K562 (cell line): ENCODE data around the gene MSS51. TPM values are rescaled to one million over a fixed set of nuclear protein-coding genes. Genes with fewer than 3 reads are reported as not detected.

Experiments
- ARNT ChIP-seq, 2 experiments: fragments of 450-650 bp; IDR thresholded peaks; 2 replicates each; pipeline ENCODE4 v1.6.1; 2016; ENCODE audit warnings: mild to moderate bottlenecking in 1 of 2
- ATF4 ChIP-seq: fragments of 450-650 bp; formaldehyde crosslinking; IDR thresholded peaks from 2 replicates; pipeline ENCODE4 v1.4.0; 2022; ENCODE audit warnings: mild to moderate bottlenecking, moderate library complexity
- BHLHE40 ChIP-seq: IDR thresholded peaks from 2 replicates; pipeline ENCODE4 v1.6.1; 2011; ENCODE audit warnings: low read length, improper control_type of control experiment
- CREB1 ChIP-seq, 2 experiments: sonication (generic) in 1 of 2; formaldehyde crosslinking in 1 of 2; IDR thresholded peaks; 2 replicates each; pipeline versions ENCODE4 v1.6.1 to v1.8.0; 2012 to 2022; ENCODE audit warnings: inconsistent platforms in 1 of 2, mild to moderate bottlenecking in 1 of 2, missing genetic modification reagents in 1 of 2, moderate library complexity in 1 of 2
- CTBP1 ChIP-seq: fragments of 450-650 bp; IDR thresholded peaks from 2 replicates; pipeline ENCODE4 v1.6.1; 2016; ENCODE audit warnings: borderline replicate concordance
- DPF2 ChIP-seq: fragments of 450-650 bp; IDR thresholded peaks from 2 replicates; pipeline ENCODE4 v1.6.1; 2016
- EP300 ChIP-seq: IDR thresholded peaks from 2 replicates; pipeline ENCODE4 v1.6.1; 2012; ENCODE audit warnings: low read length, improper control_type of control experiment
- MAFK ChIP-seq: IDR thresholded peaks from 2 replicates; pipeline ENCODE4 v1.6.1; 2011; ENCODE audit warnings: low read length, improper control_type of control experiment
- MYC ChIP-seq, 2 experiments: fragments of 250-450 bp in 1 of 2; sonication (Bioruptor Pico) in 1 of 2; IDR thresholded peaks; 2 replicates each; pipeline versions ENCODE4 v1.5.1 to v1.6.1; 2012 to 2021; ENCODE audit warnings: low read depth in 2 of 2, borderline replicate concordance in 1 of 2, improper control_type of control experiment in 1 of 2, low read length in 1 of 2, mild to moderate bottlenecking in 1 of 2, moderate library complexity in 1 of 2
- PML ChIP-seq: IDR thresholded peaks from 2 replicates; pipeline ENCODE4 v1.6.1; 2012; ENCODE audit warnings: low read length, inconsistent platforms
- PRPF4 ChIP-seq: fragments of 200-400 bp; formaldehyde crosslinking; IDR thresholded peaks from one replicate; pipeline ENCODE4 v1.6.1; 2017; ENCODE audit warnings: low read length, low read depth, mild to moderate bottlenecking; ENCODE audit not compliant: insufficient read depth, poor library complexity, severe bottlenecking
- RBM25 ChIP-seq: fragments of 200-400 bp; formaldehyde crosslinking; IDR thresholded peaks from 2 replicates; pipeline ENCODE4 v1.6.1; 2018; ENCODE audit warnings: low read length, low read depth, moderate library complexity; ENCODE audit not compliant: severe bottlenecking
- RERE ChIP-seq: sonication (generic); formaldehyde crosslinking; IDR thresholded peaks from 2 replicates; pipeline ENCODE4 v1.8.0; 2023; ENCODE audit warnings: missing genetic modification reagents, mild to moderate bottlenecking, borderline replicate concordance
- SMAD4 ChIP-seq: fragments of 250-450 bp; sonication (Bioruptor Pico); conservative IDR thresholded peaks from 2 replicates; pipeline ENCODE4 v1.8.0; 2021; ENCODE audit warnings: inconsistent platforms, mild to moderate bottlenecking, moderate library complexity
- YBX1 ChIP-seq: fragments of 450-650 bp; IDR thresholded peaks from 2 replicates; pipeline ENCODE4 v1.7.1; 2016; ENCODE audit warnings: mild to moderate bottlenecking
- ZBTB1 ChIP-seq: sonication (generic); formaldehyde crosslinking; IDR thresholded peaks from 2 replicates; pipeline ENCODE4 v1.8.1; 2023; ENCODE audit warnings: missing genetic modification reagents, low read depth, mild to moderate bottlenecking, borderline replicate concordance
- ZEB2 ChIP-seq: fragments of 450-650 bp; IDR thresholded peaks from 2 replicates; pipeline ENCODE4 v1.6.1; 2016
- ZKSCAN1 ChIP-seq: fragments of 150-350 bp; IDR thresholded peaks from 2 replicates; pipeline ENCODE4 v1.6.1; 2016; ENCODE audit warnings: low read depth, low read length
- ZNF197 ChIP-seq: fragments of 200-800 bp; sonication (Bioruptor generic); IDR thresholded peaks from 2 replicates; pipeline ENCODE4 v1.6.1; 2016; ENCODE audit warnings: low read depth, missing genetic modification characterization, missing compliant biosample characterization
- ZNF584 ChIP-seq: fragments of 200-800 bp; sonication (Bioruptor generic); IDR thresholded peaks from 2 replicates; pipeline ENCODE4 v1.6.1; 2016; ENCODE audit warnings: low read depth, mild to moderate bottlenecking, missing genetic modification characterization, missing compliant biosample characterization
- polyA plus RNA-seq, 8 experiments: library from polyadenylated mRNA; depleted of rRNA in 4 of 8; stranded (reverse) in 5 of 8; unstranded in 3 of 8; fragments of >200 nt; fragmentation: Nextera tagmentation in 2 of 8; fragmentation: Illumina TruSeq in 1 of 8; extraction: Ambion mirVana in 2 of 8; extraction: Trizol in 1 of 8; gene quantifications; 2 replicates each; pipeline versions ENCODE4 v1.2.1 to v1.2.3, GENCODE V29; 2011 to 2014; ENCODE audit warnings: inconsistent platforms in 1 of 8, missing spikeins in 1 of 8
- total RNA-seq, 7 experiments: library from RNA; depleted of rRNA in 6 of 7; stranded (reverse); fragments of >200 nt in 6 of 7; fragmentation: Illumina TruSeq in 2 of 7; extraction: Trizol in 2 of 7; gene quantifications; 2 replicates each; pipeline versions ENCODE4 v1.2.1 to v1.2.3, GENCODE V29; 2011 to 2021; ENCODE audit warnings: low replicate concordance in 1 of 7
- TF ChIP-seq, protein P1 (sequence below), 2 experiments: fragments of 450-650 bp in 1 of 2; sonication (generic) in 1 of 2; formaldehyde crosslinking in 1 of 2; IDR thresholded peaks in 1 of 2; conservative IDR thresholded peaks in 1 of 2; 2 replicates each; pipeline versions ENCODE4 v1.6.1 to v1.8.1; 2016 to 2023; ENCODE audit warnings: mild to moderate bottlenecking in 2 of 2, moderate library complexity in 2 of 2, inconsistent platforms in 1 of 2, missing genetic modification reagents in 1 of 2

MSS51 gene
- total and polyA plus RNA-seq, 9 of the 15 experiments (the other 6 are each of a cell fraction or from before 2014, with no cell fraction given): 0.28 to 1.8 (median 1.2) TPM

- TF ChIP-seq, protein P1, sequence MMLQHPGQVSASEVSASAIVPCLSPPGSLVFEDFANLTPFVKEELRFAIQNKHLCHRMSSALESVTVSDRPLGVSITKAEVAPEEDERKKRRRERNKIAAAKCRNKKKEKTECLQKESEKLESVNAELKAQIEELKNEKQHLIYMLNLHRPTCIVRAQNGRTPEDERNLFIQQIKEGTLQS (IDR thresholded peaks at IDR 0.05): peak; percentile 79
- TF ChIP-seq, protein P1 (CRISPR knock-in tag; conservative IDR thresholded peaks at IDR 0.05): peak; percentile 21; the same call in 1 of the 2 replicates
- TF ChIP-seq ARNT (IDR thresholded peaks at IDR 0.05): peak; percentile 99
- TF ChIP-seq ZEB2: peak; percentile 87
- TF ChIP-seq PML: peak; percentile 100
- TF ChIP-seq RERE (CRISPR knock-in tag): no peak
- TF ChIP-seq BHLHE40: peak; percentile 61; the same call in 1 of the 2 replicates
- peak; percentile 60; the same call in 1 of the 2 replicates for TF ChIP-seq ATF4 (CRISPR knock-in tag)
- peak; percentile 66; the same call in 1 of the 2 replicates for TF ChIP-seq MYC (IDR thresholded peaks at IDR 0.05; ENCODE audit: low read depth, low read length)
- TF ChIP-seq MYC (CRISPR knock-in tag; IDR thresholded peaks at IDR 0.05; ENCODE audit: borderline replicate concordance, low read depth): no peak
- no peak for TF ChIP-seq YBX1
- 0 out of 2 replicates have a peak, but pooled peaks have one; percentile 61 for TF ChIP-seq ZKSCAN1
- TF ChIP-seq SMAD4 (CRISPR knock-in tag): peak; percentile 95
- TF ChIP-seq CTBP1: peak; percentile 83; the same call in 1 of the 2 replicates
- no peak for TF ChIP-seq RBM25
- peak; percentile 66 for TF ChIP-seq MAFK
- TF ChIP-seq DPF2: peak; percentile 100
- TF ChIP-seq PRPF4: no peak
- peak; percentile 97 for TF ChIP-seq ZNF197
- no peak for TF ChIP-seq ZBTB1 (CRISPR knock-in tag)
- TF ChIP-seq ZNF584 (CRISPR knock-in tag): peak; percentile 97
- TF ChIP-seq CREB1 (IDR thresholded peaks at IDR 0.05): peak; percentile 86
- TF ChIP-seq CREB1 (CRISPR knock-in tag; IDR thresholded peaks at IDR 0.05): no peak
- peak; percentile 99 for TF ChIP-seq EP300
These were observed 23.0 kb upstream of the MSS51 start (continued) for GRCh38 chr10:73456187-73456890.
